Left colon (tissue), 2 donors: ENCODE data around the gene IMPDH1. TPM values are rescaled to one million over a fixed set of nuclear protein-coding genes. Genes with fewer than 3 reads are reported as not detected.

Experiments
- ATAC-seq: fragments of 200-7000 bp; cut with Tn5 transposase; one replicate; pipeline ENCODE4 v1.9.1; 2020; ENCODE audit warnings: mild to moderate bottlenecking, moderate library complexity
- DNase-seq, 2 donors: peaks; one replicate each; pipeline ENCODE4 v3.0.0-alpha.2; 2020
- intact Hi-C, 2 donors: fragments of 100-400 bp; cut with DNase I in 1 of 2; cut with micrococcal nuclease in 1 of 2; formaldehyde crosslinking; loops; one replicate each; pipeline versions ENCODE4 v1.11.2 to v1.14.0; 2022; cut with DNase I, micrococcal nuclease
- total RNA-seq, 2 donors: library from RNA; stranded (reverse); fragmentation: NEBNext Ultra II Directional; extraction: Animal tissue kit (Norgen Biotek cat#: 25700); gene quantifications; one replicate each; pipeline ENCODE4 v1.2.1, GENCODE V29; 2021
- donor health status: DM: no; HTN: no; CAD: no.
- donor health status: DM: yes; HTN: yes; CAD: no.

IMPDH1 gene
- total RNA-seq, 2 donors from 2014 or later: 29.0 to 31.2 TPM

GRCh38 chr7:128408709-128409595, 830 bp downstream of the IMPDH1 start:
- ATAC-seq (no peak), DNase-seq (peak in 1 of 2 donors; percentile 23)
- intact Hi-C loops: no loop called here

- ATAC-seq (no peak), DNase-seq (no peak)
- intact Hi-C loops: no loop called here
These were observed 1.8 kb downstream of the IMPDH1 start for GRCh38 chr7:128407751-128408708.

- DNase-seq (no peak), ATAC-seq (no peak)
- intact Hi-C loops: no loop called here
These were observed 2.6 kb downstream of the IMPDH1 start for GRCh38 chr7:128407233-128407589.

GRCh38 chr7:128406314-128407232, 3.2 kb downstream of the IMPDH1 start:
- DNase-seq (peak in 1 of 2 donors; percentile 27), ATAC-seq (no peak)
- intact Hi-C loops: no loop called here

- DNase-seq: peak; percentile 50 to 70
- intact Hi-C loops: no loop called here
- peak; percentile 21 for ATAC-seq
These were observed 4.1 kb downstream of the IMPDH1 start for GRCh38 chr7:128405471-128406313.

- DNase-seq: no peak
- intact Hi-C loops: no loop called here
- peak; percentile 8 for ATAC-seq
These were observed 4.8 kb downstream of the IMPDH1 start for GRCh38 chr7:128404886-128405470.

- intact Hi-C loops: no loop called here
- DNase-seq: peak in 1 of 2 donors; percentile 48
- ATAC-seq: peak; percentile 48
These were observed 5.6 kb downstream of the IMPDH1 start for GRCh38 chr7:128404143-128404681.

- no peak for DNase-seq
- intact Hi-C loops: no loop called here
- ATAC-seq: no peak
These were observed 6.1 kb downstream of the IMPDH1 start for GRCh38 chr7:128403676-128404075.

GRCh38 chr7:128402356-128402755, 7.4 kb downstream of the IMPDH1 start:
- intact Hi-C loops: no loop called here
- ATAC-seq (no peak), DNase-seq (no peak)

- ATAC-seq: no peak
- no peak for DNase-seq
- intact Hi-C loops: no loop called here
These were observed 9.2 kb downstream of the IMPDH1 start for GRCh38 chr7:128400566-128400965.

- DNase-seq (no peak), ATAC-seq (no peak)
- intact Hi-C loops: no loop called here
These were observed 9.8 kb downstream of the IMPDH1 start for GRCh38 chr7:128399991-128400390.

- ATAC-seq (peak; percentile 35), DNase-seq (no peak)
- intact Hi-C loops: no loop called here
These were observed 11.0 kb downstream of the IMPDH1 start for GRCh38 chr7:128398841-128399135.

- peak in 1 of 2 donors; percentile 75 for DNase-seq
- intact Hi-C loops: no loop called here
These were observed 11.6 kb downstream of the IMPDH1 start for GRCh38 chr7:128398016-128398840.

GRCh38 chr7:128396357-128396756, 13.4 kb downstream of the IMPDH1 start:
- intact Hi-C loops: no loop called here
- ATAC-seq (no peak), DNase-seq (no peak)

More at GRCh38 chr7:128398016-128398840, 11.6 kb downstream of the IMPDH1 start:
- peak; percentile 80 for ATAC-seq

- intact Hi-C loops: no loop called here
- ATAC-seq (no peak), DNase-seq (no peak)
These were observed 14.0 kb downstream of the IMPDH1 start for GRCh38 chr7:128395748-128396147.

GRCh38 chr7:128394904-128395496, 14.8 kb downstream of the IMPDH1 start:
- no peak for ATAC-seq
- intact Hi-C loops: no loop called here
- no peak for DNase-seq
